Astrocyte of the cerebellum (primary cell): ENCODE data around the gene BICD1.

ENCODE experiments used
- DNase-seq: peaks from one replicate; pipeline ENCODE4 v3.0.0-alpha.2; 2011; ENCODE audit warnings: low read depth
- H3K4me3 ChIP-seq: 2 replicates; pipeline ENCODE4 v1.5.1; 2011; ENCODE audit warnings: mild to moderate bottlenecking, low read depth, low read length, moderate library complexity
- CTCF ChIP-seq: IDR thresholded peaks from 2 replicates; pipeline ENCODE4 v1.5.1; 2012; ENCODE audit warnings: low read length, low read depth, moderate library complexity, mild to moderate bottlenecking; ENCODE audit errors: missing control alignments
- in situ Hi-C: cut with HindIII; loops from 2 replicates; pipeline ENCODE4 v1.10.0; 2017; ENCODE audit warnings: low sequenced_read_pairs

Gene BICD1

GRCh38 chr12:32201976-32202375 lies 95.3 kb downstream of the BICD1 start:
- no peak for DNase-seq
- H3K4me3 ChIP-seq, result no peak overlapping the region
- in situ Hi-C loops, result no loop called here
- TF ChIP-seq CTCF, result no peak

GRCh38 chr12:32205731-32206130 lies 99.1 kb downstream of the BICD1 start:
- TF ChIP-seq CTCF, result no peak
- DNase-seq, result no peak
- H3K4me3 ChIP-seq, result no peak overlapping the region
- in situ Hi-C loops, result no loop called here

GRCh38 chr12:32208355-32208754 lies 101.7 kb downstream of the BICD1 start:
- in situ Hi-C loops, result no loop called here
- TF ChIP-seq CTCF, result no peak
- no peak overlapping the region for H3K4me3 ChIP-seq
- no peak for DNase-seq

GRCh38 chr12:32211066-32211899 lies 104.6 kb downstream of the BICD1 start:
- no peak for DNase-seq
- in situ Hi-C loops, result no loop called here
- no peak for TF ChIP-seq CTCF
- H3K4me3 ChIP-seq, result no peak overlapping the region

GRCh38 chr12:32211900-32212156 lies 105.2 kb downstream of the BICD1 start:
- in situ Hi-C loops, result no loop called here
- H3K4me3 ChIP-seq, result no peak overlapping the region
- no peak for TF ChIP-seq CTCF
- no peak for DNase-seq

DNA sequence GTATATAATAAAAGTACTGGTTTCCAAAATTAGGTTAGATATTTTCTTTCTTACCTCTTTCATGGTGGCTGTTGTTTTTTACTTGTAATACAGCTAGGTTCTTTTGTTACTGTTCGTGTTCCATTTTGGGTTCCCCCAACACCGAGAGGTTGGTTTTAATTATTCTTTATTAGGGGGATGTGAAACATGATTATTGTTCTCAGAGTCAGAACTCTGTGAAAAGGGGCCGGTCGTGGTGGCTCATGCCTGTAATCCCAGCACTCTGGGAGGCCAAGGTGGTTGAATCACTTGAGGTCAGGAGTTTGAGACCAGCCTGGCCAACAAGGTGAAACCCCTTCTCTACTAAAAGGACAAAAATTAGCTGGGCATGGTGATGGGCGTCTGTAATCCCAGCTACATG lies 108.1 kb downstream of the BICD1 start:
- TF ChIP-seq CTCF, result no peak
- H3K4me3 ChIP-seq, result no peak overlapping the region
- in situ Hi-C loops, result no loop called here
- no peak for DNase-seq
